ENCODE measurements around the gene IRF8. TPM values are rescaled to one million over a fixed set of nuclear protein-coding genes. Genes with fewer than 3 reads are reported as not detected.

Gene IRF8
- total RNA-seq, 1 donor from 2014 or later, result 2.0 TPM

DNA sequence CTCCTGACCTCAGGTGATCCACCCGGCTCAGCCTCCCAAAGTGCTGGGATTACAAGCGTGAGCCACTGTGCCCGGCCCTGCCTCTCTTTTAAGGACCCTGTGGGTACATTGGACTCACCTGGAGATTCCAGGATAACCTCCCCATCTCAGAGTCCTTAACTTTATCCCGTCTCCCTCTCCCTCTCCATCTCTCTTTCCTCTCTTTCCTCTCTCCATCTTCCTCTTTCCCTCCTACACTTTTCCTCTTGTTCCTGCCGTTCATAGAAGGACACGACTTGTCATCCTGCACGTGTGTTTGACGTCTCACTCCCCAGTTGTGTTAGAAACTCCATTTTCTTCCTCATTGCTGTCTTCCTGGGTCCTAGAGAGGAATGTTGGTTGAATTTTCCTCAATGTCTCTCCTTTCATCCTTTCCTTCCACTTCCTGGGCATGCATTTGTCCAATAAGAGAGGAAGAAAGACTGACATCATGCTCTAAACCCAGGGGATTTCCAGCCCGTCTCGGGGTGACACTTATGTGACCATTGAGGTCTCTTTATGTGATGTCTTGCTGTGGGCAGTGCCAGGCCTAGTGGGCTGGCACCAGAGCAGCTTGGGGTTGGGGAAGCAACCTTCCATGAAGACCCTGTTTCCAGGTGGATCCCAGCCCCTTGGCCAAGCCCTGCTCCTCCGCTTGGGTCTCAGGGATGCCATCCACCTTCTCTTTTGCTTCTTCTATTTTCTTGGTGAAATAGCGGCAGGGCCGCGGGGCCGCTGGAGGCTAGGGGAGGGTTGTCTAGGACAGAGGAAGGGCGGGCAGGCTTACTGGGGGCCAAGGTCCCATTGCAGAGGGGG, 39.8 kb upstream of the IRF8 start:
- H3K9me3 Mint-ChIP-seq (ENCODE audit: low read depth), result no peaks in the 10 kb centered on the region
- DNase-seq (ENCODE audit: low spot score, unreplicated experiment), result no peak
- no peak overlapping the region for H3K27ac Mint-ChIP-seq
- H3K4me3 Mint-ChIP-seq (ENCODE audit: low read depth), result no peak overlapping the region
- no peaks in the 10 kb centered on the region for H3K4me1 Mint-ChIP-seq (ENCODE audit: low read depth)
- H3K36me3 Mint-ChIP-seq (ENCODE audit: insufficient read depth), result no peaks in the 10 kb centered on the region
- TF ChIP-seq, protein P1, sequence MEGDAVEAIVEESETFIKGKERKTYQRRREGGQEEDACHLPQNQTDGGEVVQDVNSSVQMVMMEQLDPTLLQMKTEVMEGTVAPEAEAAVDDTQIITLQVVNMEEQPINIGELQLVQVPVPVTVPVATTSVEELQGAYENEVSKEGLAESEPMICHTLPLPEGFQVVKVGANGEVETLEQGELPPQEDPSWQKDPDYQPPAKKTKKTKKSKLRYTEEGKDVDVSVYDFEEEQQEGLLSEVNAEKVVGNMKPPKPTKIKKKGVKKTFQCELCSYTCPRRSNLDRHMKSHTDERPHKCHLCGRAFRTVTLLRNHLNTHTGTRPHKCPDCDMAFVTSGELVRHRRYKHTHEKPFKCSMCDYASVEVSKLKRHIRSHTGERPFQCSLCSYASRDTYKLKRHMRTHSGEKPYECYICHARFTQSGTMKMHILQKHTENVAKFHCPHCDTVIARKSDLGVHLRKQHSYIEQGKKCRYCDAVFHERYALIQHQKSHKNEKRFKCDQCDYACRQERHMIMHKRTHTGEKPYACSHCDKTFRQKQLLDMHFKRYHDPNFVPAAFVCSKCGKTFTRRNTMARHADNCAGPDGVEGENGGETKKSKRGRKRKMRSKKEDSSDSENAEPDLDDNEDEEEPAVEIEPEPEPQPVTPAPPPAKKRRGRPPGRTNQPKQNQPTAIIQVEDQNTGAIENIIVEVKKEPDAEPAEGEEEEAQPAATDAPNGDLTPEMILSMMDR (IDR thresholded peaks at IDR 0.05; ENCODE audit: unreplicated experiment), result no peak
- H3K27me3 Mint-ChIP-seq, result peaks cover 18% of the 10 kb centered on the region

DNA sequence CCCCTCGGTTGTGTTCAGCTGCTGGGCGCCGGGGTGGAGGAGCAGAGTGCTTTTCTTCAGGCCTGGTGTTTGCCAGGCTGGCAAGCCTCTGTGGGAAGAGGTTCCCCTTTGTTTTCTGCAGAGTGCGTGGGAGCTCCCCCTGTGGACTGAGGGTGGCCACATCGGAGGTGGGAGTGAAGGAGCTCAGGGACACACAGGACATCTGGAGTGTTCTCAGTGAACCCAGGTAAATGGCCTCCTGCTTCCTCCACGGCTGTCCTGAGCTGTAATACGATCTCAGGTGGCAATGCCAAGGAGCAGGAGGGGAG, 39.2 kb upstream of the IRF8 start:
- TF ChIP-seq, protein P1 (IDR thresholded peaks at IDR 0.05; ENCODE audit: unreplicated experiment), result no peak
- Mint-ChIP-seq H3K4me3 (ENCODE audit: low read depth) (no peak overlapping the region), H3K27me3 (peaks cover 18% of the 10 kb centered on the region), H3K9me3 (ENCODE audit: low read depth) (no peaks in the 10 kb centered on the region), H3K36me3 (ENCODE audit: insufficient read depth) (no peaks in the 10 kb centered on the region), H3K4me1 (ENCODE audit: low read depth) (no peaks in the 10 kb centered on the region), H3K27ac (no peak overlapping the region)
- no peak for DNase-seq (ENCODE audit: low spot score, unreplicated experiment)

DNA sequence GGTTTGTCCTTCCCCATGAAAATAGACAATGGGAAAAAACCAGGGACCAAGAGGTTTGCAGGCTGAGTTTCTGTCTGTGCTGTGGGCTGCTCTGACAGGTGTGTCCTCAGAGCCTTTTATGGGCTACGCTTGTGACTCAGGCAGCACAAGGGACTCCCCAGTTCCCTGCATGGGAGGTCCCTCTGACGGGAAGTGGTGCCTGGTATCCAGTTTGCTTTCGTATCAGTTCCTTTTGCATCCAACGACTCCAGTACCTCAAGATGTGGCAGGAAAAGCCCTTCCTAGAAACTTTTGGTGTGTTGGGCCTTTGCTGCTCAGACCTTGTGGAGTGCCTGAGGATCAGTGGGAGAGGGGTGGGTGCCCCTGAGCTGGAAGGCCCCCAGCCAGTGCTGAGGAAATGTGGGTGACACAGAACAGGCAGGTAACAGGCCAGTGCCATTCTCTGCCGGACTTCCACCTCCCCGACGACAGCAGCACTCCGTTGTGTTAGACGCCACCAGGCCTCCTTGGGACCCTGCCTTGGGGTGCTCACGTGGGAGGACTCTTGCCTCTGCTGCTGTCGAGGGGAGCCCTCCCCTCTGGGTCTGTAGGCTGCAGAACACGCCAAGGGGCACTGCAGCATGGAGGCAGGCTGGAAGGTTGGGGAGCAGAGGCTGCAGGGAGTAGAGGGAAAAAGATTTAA, 38.4 kb upstream of the IRF8 start:
- no peaks in the 10 kb centered on the region for H3K4me1 Mint-ChIP-seq (ENCODE audit: low read depth)
- H3K27me3 Mint-ChIP-seq, result peaks cover 18% of the 10 kb centered on the region
- no peaks in the 10 kb centered on the region for H3K36me3 Mint-ChIP-seq (ENCODE audit: insufficient read depth)
- no peak overlapping the region for H3K4me3 Mint-ChIP-seq (ENCODE audit: low read depth)
- TF ChIP-seq, protein P1 (IDR thresholded peaks at IDR 0.05; ENCODE audit: unreplicated experiment), result no peak
- DNase-seq (ENCODE audit: low spot score, unreplicated experiment), result no peak
- H3K9me3 Mint-ChIP-seq (ENCODE audit: low read depth), result peaks cover 3% of the 10 kb centered on the region
- H3K27ac Mint-ChIP-seq, result no peak overlapping the region

DNA sequence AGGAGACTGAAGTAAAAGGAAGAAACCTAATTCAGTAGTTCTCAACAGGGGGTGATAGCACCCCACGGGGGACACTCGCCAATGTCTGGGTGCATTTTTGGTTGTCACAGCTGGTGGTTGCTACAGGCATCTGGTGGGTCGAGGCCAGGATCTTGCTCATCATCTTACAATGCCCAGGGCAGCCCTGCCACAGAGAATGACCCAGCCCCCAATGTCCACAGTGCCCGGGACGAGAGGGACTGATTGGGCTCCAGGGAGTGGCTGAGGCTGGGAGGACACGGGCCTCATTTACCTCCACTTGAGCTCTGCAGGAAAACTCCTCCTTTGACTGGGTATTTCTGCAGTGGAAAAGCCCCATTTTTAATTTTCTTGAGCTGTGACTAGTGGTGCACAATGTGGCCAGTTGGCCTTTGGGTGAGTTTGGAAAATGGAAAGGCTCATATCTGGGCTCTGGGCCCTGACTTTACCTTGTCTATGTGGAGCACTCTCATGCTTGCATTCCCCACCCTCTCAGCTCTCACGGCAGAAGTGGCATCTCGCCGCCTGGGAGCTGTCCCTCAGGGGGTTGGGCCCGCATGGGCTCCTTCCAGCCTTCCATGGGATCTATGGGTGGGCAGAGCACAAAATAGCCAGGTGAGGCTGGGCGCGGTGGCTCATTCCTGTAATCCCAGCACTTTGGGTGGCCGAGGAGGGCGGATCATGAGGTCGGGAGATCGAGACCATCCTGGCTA, 37.7 kb upstream of the IRF8 start:
- Mint-ChIP-seq H3K36me3 (ENCODE audit: insufficient read depth) (no peaks in the 10 kb centered on the region), H3K27ac (no peak overlapping the region), H3K9me3 (ENCODE audit: low read depth) (peaks cover 3% of the 10 kb centered on the region), H3K27me3 (peaks cover 18% of the 10 kb centered on the region), H3K4me1 (ENCODE audit: low read depth) (no peaks in the 10 kb centered on the region), H3K4me3 (ENCODE audit: low read depth) (no peak overlapping the region)
- DNase-seq (ENCODE audit: low spot score, unreplicated experiment), result no peak
- TF ChIP-seq, protein P1 (IDR thresholded peaks at IDR 0.05; ENCODE audit: unreplicated experiment), result no peak
